Endometrial microvascular endothelial cells (primary cell): ENCODE data around the gene CHAC1. TPM values are rescaled to one million over a fixed set of nuclear protein-coding genes. Genes with fewer than 3 reads are reported as not detected.

Experiments
- in situ Hi-C: cut with HindIII; loops from 2 replicates; pipeline ENCODE4 v1.10.0; 2017; ENCODE audit warnings: low sequenced_read_pairs, low pct_unique_long_range_greater_than_20kb; ENCODE audit errors: inconsistent ontology term
- total RNA-seq: library from RNA; depleted of rRNA; stranded (reverse); fragments of >200 nt; gene quantifications from one replicate; pipeline ENCODE4 v1.2.3, GENCODE V29; 2015; ENCODE audit errors: inconsistent ontology term

Gene CHAC1
- total RNA-seq = 3.4 TPM

- in situ Hi-C loops = no loop called here
Observed at GRCh38 chr15:40952901-40953712, at the start of gene CHAC1. TSS of gene CHAC1 (plus strand) at chr15:40953471. CDS start at chr15:40953584, 113 bp downstream.

DNA sequence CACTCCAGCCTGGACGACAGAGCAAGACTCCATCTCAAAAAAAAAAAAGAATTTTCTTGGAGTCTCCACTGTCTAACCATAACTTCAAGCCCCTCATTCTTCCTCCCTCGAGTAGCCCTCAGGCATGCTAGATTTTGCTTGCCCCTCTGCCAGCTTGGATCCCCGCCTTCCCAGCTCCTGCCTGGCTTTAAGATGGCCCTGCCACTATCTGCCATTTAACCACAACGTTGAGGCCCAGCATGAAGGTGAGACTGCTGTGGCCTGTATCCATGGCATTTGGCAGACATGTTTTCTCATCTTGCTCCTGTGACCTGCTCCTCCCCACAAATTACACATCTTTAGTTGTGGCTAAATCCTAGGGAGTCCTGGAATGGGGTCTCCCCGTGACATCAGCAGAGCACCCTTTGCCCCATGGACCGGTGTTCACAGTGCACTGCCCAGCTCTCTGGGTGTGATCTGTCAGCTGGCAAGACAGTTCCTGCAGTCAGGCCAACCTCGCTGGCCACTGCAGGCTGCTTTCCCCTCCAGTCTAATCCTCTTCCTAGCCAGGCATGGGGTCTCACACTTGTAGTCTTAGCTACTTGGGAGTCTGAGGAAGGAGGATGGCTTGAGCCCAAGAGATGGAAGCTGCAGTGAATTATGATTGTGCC lies 48.6 kb upstream of the CHAC1 start:
- in situ Hi-C loops = loop anchor here (25.0 kb wide), 1 partner anchor 108 kb away; no protein-coding TSS in a partner anchor

- in situ Hi-C loops = loop anchor here (25.0 kb wide), 1 partner anchor 106 kb away; no protein-coding TSS in a partner anchor
Observed at GRCh38 chr15:40906091-40906990, 46.9 kb upstream of the CHAC1 start.

DNA sequence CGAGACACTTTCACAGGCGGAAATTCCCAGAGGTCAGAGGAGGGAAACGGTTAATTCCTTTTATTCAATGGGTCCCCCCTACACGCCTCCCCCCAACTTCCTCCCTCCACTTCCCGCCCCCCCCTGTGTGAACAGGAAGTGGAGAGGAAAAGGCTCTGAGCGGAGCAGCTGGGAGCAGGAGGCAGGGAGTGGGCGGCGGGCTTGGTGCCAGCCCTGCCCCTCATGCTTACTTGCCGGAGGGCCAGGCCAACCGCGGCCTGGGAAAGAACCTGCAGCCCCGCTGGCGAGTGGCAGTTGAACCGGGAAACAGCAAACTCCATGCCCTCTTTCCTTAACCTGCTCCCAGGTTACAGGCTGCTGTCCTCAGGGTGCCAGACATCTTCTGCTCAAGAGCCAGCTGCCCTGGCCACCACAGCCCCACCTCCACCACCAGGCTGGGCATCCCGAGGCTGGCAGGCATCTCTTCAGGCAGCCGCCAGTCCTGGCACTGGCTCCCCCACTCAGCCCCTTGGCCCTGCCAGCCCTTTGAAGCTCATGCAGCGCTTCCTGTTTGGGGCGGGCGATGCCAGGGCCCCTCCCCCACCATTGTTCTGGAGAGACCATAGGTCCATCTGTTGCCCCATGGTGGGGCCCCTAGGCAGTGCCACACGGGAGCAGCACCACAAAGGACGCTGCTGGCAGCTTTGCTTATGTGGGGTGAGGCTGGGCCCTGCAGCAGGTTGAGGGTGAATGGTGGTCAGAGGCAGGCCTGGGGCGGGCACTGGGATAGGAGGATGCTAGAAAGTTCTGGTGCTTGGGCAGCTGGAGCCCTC lies 46.1 kb upstream of the CHAC1 start:
- in situ Hi-C loops = loop anchor here (25.0 kb wide), 1 partner anchor 105 kb away; no protein-coding TSS in a partner anchor

GRCh38 chr15:40908095-40908494 lies 45.2 kb upstream of the CHAC1 start:
- in situ Hi-C loops = loop anchor here (25.0 kb wide), 1 partner anchor 104 kb away; no protein-coding TSS in a partner anchor

DNA sequence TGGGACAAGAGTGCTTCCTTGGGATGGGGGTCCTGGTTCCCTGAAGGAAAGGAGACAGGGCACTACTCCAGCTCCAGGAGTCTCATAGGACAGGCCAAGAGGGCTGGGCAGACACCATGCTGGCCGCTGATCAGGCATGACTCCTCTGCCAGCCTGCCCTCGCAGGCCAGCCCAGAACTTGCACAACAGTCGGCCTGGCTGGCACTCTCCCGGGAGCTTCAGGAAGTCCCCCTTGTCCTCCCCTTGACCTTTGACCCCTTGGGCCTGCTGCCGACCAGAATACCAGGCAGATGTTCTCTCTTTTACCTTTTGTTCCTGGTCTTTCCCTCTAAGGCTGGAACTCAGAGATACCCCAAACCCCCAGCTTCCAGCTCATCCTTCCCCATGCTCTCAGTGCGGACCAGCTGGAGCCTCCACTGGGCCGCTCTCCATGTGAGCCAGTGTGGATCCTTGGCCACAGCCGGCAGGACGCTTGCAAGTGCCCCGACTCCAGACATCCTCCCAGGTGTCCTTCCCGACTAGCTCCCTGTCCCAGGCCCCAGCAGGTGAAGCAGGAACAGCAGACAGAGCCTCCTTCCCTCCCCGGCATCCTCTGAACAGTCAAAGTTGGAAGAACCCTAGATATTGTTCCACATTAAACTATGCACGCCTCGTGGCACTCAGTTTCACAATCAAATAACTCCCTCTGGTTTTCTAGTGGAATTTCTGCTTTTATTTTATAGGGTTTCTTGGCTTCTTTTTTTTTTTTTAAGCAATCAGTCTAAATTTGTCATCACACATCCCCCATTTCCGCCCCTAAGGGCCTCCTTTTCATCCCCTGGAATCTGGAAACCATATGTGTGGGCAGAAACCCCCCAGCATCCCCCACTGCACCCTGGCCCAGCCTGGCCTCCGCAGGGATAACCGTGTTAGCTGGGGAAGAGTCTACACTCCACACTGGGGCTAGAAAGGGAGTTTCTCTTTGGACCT lies 43.3 kb upstream of the CHAC1 start:
- in situ Hi-C loops = loop anchor here (25.0 kb wide), 1 partner anchor 102 kb away; no protein-coding TSS in a partner anchor

DNA sequence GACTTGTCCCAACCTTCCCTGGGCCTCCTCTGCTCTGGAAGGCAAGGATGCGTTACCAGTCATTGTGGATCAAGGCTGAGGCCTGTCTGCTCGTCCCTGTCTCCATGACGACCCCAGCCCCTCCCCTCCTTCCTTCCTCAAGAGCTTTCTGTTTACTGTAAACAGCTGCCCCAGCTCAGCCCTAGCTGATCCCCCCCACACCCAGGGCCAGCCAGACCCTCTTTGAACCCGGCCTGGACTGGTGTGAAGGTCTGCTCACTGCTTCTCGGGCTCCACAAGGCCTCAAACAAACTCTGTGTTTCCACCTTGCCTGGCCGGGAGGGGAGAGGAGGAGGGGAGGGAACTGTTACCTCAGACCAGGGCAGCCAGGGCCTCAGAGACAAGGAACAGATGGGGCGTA lies 42.1 kb upstream of the CHAC1 start:
- in situ Hi-C loops = loop anchor here (25.0 kb wide), 1 partner anchor 101 kb away; no protein-coding TSS in a partner anchor

DNA sequence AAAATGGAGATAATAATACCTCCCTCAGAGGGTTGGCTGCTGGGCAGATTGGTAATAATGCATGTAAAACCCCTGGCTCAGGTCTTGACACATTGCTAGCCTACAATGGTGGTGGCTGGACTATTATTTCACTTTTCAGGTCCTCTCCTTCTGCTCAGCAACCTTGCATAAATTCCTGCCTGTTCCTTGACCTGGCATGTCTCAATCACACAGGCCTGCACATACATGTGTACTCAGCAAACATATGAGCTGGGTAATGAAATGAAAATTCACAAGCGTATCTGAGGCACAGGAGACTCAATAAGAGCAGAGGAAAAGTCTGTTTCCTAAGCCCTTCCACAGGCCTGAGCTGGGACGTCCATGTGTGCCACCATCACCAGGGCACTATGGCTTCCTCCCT lies 41.6 kb upstream of the CHAC1 start:
- in situ Hi-C loops = loop anchor here (25.0 kb wide), 1 partner anchor 101 kb away; no protein-coding TSS in a partner anchor

DNA sequence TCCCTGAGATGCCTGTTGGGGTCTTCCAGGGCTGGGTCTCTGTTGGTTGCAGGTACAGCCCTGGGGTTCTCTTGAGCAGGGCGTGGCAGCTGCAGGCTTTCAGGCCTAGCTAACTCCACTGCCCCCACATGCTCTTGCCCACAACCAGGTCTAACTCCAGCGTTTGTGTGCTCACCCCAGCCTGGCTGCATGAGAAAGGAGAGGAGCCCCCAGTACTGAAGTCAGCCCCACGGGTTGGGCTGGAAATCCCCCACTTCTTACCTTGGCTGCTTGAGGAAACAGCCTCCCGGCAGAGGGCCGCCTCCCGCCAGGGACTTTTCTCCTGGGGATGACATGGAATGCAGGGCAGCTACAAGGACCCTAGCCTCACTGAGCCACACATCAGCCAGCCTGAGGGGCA lies 40.8 kb upstream of the CHAC1 start:
- in situ Hi-C loops = loop anchor here (25.0 kb wide), 1 partner anchor 100 kb away; no protein-coding TSS in a partner anchor

DNA sequence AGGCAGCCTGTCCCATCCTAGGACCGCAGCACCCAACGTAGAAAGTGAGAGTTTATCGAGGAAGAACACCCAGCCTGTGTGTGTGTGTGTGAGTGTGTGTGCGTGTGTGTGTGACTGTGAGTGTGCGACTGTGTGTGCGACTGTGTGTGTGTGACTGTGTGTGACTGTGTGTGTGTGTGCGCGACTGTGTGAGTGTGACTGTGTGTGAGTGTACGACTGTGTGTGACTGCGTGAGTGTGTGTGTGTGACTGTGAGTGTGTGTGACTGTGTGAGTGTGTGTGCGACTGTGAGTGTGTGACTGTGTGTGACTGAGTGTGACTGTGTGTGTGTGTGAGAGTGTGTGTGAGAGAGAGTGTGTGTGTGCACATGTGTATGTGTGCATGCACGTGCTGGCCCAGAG lies 39.3 kb upstream of the CHAC1 start:
- in situ Hi-C loops = loop anchor here (25.0 kb wide), 1 partner anchor 98 kb away; no protein-coding TSS in a partner anchor

GRCh38 chr15:40914486-40914885 lies 38.8 kb upstream of the CHAC1 start:
- in situ Hi-C loops = loop anchor here (25.0 kb wide), 1 partner anchor 98 kb away; no protein-coding TSS in a partner anchor

DNA sequence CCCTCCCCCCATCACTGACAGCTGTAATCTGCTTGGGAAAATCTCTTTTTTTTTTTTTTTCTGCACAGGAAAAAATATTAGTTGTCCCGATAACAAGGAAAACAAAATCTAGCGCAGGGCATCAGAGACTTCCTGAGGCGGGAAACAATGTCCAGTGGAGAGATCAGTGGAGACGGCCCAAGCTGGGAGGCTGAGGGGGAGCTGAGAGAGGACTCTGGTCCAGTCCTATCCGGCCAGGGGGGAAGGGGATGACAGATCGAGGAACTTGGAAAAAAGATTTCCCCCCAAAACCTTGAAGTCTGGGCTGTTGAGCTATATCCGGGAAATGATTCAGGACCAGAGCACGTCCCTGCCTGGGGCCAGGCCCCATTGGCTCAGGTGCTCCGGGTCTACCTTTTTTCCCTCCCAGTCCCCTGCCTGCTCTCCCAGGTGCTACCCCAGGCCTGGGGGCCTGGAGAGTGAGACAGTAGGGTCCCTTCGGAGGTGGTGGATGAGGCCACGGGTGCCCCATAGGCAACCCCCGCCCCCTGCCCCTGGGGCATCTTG lies 38.1 kb upstream of the CHAC1 start:
- in situ Hi-C loops = loop anchor here (25.0 kb wide), 1 partner anchor 97 kb away; no protein-coding TSS in a partner anchor

- in situ Hi-C loops = loop anchor here (25.0 kb wide), 1 partner anchor 97 kb away; no protein-coding TSS in a partner anchor
Observed at GRCh38 chr15:40915679-40916078, 37.6 kb upstream of the CHAC1 start.

GRCh38 chr15:40917585-40917984 lies 35.7 kb upstream of the CHAC1 start:
- in situ Hi-C loops = loop anchor here (25.0 kb wide), 1 partner anchor 95 kb away; no protein-coding TSS in a partner anchor

DNA sequence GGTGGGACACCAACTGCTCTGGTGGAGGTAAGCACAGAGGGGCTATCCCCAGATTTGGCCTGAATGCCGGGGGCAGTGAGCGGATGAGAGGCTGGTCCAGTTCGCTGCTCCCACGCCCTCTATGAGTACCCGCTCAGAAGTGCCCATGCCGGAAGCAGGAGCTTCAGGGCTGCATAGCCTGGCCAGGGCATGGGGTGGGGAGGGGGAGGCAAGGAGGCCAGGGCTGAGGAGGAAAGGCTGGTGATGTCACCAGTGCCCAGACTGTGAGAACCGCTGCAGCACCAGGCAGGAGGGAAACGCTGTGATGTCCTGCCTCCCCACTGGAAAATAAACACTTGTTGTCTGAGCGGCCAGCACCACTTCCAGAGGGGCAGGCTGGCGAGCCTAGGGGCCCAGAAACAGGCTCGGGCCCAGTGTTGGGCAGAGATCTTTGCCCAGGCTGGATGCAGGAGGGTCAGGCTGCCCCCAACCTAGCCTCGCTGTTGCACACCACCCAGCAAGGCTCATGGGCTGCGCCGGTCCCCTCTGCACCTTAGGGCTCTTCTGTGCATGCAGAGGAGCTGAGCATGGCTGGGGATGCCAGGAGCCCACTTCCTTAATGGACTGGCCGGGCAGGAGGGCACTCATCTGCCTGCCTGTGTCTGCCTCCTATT lies 35.0 kb upstream of the CHAC1 start:
- in situ Hi-C loops = loop anchor here (25.0 kb wide), 1 partner anchor 94 kb away; no protein-coding TSS in a partner anchor
